K562 (cell line): ENCODE measurements around the gene ACKR1. TPM values are rescaled to one million over a fixed set of nuclear protein-coding genes. Genes with fewer than 3 reads are reported as not detected.

Experiments
- FOXK1 ChIP-seq: sonication (generic); formaldehyde crosslinking; IDR thresholded peaks from 2 replicates; pipeline ENCODE4 v1.8.0; 2022; ENCODE audit warnings: missing genetic modification reagents, mild to moderate bottlenecking, borderline replicate concordance
- HNRNPK ChIP-seq: fragments of 200-400 bp; formaldehyde crosslinking; IDR thresholded peaks from one replicate; pipeline ENCODE4 v1.6.1; 2018; ENCODE audit warnings: mild to moderate bottlenecking, low read depth, low read length; ENCODE audit not compliant: poor library complexity, severe bottlenecking
- JUN ChIP-seq, 2 experiments: sonication (generic) in 1 of 2; formaldehyde crosslinking in 1 of 2; IDR thresholded peaks; 2 replicates each; pipeline versions ENCODE4 v1.6.1 to v1.8.0; 2012 to 2022; ENCODE audit warnings: borderline replicate concordance in 2 of 2, mild to moderate bottlenecking in 2 of 2, improper control_type of control experiment in 1 of 2, low read depth in 1 of 2, low read length in 1 of 2, missing genetic modification reagents in 1 of 2
- JUND ChIP-seq, 2 experiments: IDR thresholded peaks; 2 replicates in 1 of 2; 3 replicates in 1 of 2; pipeline ENCODE4 v1.6.1; 2011; ENCODE audit warnings: borderline replicate concordance in 2 of 2, low read depth in 2 of 2, low read length in 2 of 2, improper control_type of control experiment in 1 of 2, missing biosample characterization in 1 of 2, missing genetic modification characterization in 1 of 2, missing genetic modification reagents in 1 of 2
- LCOR ChIP-seq: sonication (generic); formaldehyde crosslinking; IDR thresholded peaks from 2 replicates; pipeline ENCODE4 v1.8.0; 2022; ENCODE audit warnings: mild to moderate bottlenecking, missing genetic modification reagents
- MIER1 ChIP-seq: fragments of 450-650 bp; IDR thresholded peaks from 2 replicates; pipeline ENCODE4 v1.6.1; 2016; ENCODE audit warnings: antibody characterized with exemption, mild to moderate bottlenecking, low read depth
- MNT ChIP-seq, 2 experiments: fragments of 450-650 bp; conservative IDR thresholded peaks; 2 replicates each; pipeline ENCODE4 v1.6.1; 2017; ENCODE audit warnings: mild to moderate bottlenecking in 2 of 2, moderate library complexity in 2 of 2
- NCOA1 ChIP-seq: fragments of 450-650 bp; IDR thresholded peaks from 2 replicates; pipeline ENCODE4 v1.6.1; 2016; ENCODE audit warnings: low read depth
- PBX2 ChIP-seq, 2 experiments: IDR thresholded peaks in 1 of 2; conservative IDR thresholded peaks in 1 of 2; 2 replicates each; pipeline ENCODE4 v1.6.1; 2016; ENCODE audit warnings: low read depth in 2 of 2, mild to moderate bottlenecking in 1 of 2, missing compliant biosample characterization in 1 of 2, missing genetic modification characterization in 1 of 2, moderate library complexity in 1 of 2
- POU5F1 ChIP-seq: fragments of 150-350 bp; IDR thresholded peaks from 2 replicates; pipeline ENCODE4 v1.6.1; 2014; ENCODE audit warnings: borderline replicate concordance, low read length, low read depth, mild to moderate bottlenecking; ENCODE audit not compliant: partially characterized antibody
- SMARCB1 ChIP-seq: IDR thresholded peaks from 2 replicates; pipeline ENCODE4 v1.6.1; 2011; ENCODE audit warnings: improper control_type of control experiment, low read depth; ENCODE audit not compliant: insufficient read length
- SOX6 ChIP-seq: fragments of 450-650 bp; IDR thresholded peaks from 2 replicates; pipeline ENCODE4 v1.6.1; 2014; ENCODE audit warnings: mild to moderate bottlenecking
- SREBF2 ChIP-seq: sonication (generic); formaldehyde crosslinking; IDR thresholded peaks from 2 replicates; pipeline ENCODE4 v1.4.0; 2020; ENCODE audit warnings: mild to moderate bottlenecking, missing genetic modification reagents
- XRCC3 ChIP-seq: fragments of 450-650 bp; IDR thresholded peaks from 2 replicates; pipeline ENCODE4 v1.6.1; 2017; ENCODE audit warnings: mild to moderate bottlenecking, moderate library complexity
- ZFP1 ChIP-seq: fragments of 450-650 bp; formaldehyde crosslinking; IDR thresholded peaks from 2 replicates; pipeline ENCODE4 v1.4.0; 2020; ENCODE audit warnings: mild to moderate bottlenecking, mixed read lengths
- ZNF408 ChIP-seq: fragments of 250-450 bp; sonication (Bioruptor Pico); IDR thresholded peaks from 2 replicates; pipeline ENCODE4 v1.4.0; 2020; ENCODE audit warnings: low read depth, mild to moderate bottlenecking, moderate library complexity
- ZNF436 ChIP-seq: fragments of 250-450, 450-650 bp; sonication (Bioruptor Pico); formaldehyde crosslinking; IDR thresholded peaks from 2 replicates; pipeline ENCODE4 v1.7.0; 2020; ENCODE audit warnings: mild to moderate bottlenecking
- ZNF561 ChIP-seq: fragments of 450-650 bp; formaldehyde crosslinking; conservative IDR thresholded peaks from 2 replicates; pipeline ENCODE4 v1.4.0; 2020; ENCODE audit warnings: mild to moderate bottlenecking, moderate library complexity
- polyA plus RNA-seq, 8 experiments: library from polyadenylated mRNA; depleted of rRNA in 4 of 8; stranded (reverse) in 5 of 8; unstranded in 3 of 8; fragments of >200 nt; fragmentation: Nextera tagmentation in 2 of 8; fragmentation: Illumina TruSeq in 1 of 8; extraction: Ambion mirVana in 2 of 8; extraction: Trizol in 1 of 8; gene quantifications; 2 replicates each; pipeline versions ENCODE4 v1.2.1 to v1.2.3, GENCODE V29; 2011 to 2014; ENCODE audit warnings: inconsistent platforms in 1 of 8, missing spikeins in 1 of 8
- total RNA-seq, 7 experiments: library from RNA; depleted of rRNA in 6 of 7; stranded (reverse); fragments of >200 nt in 6 of 7; fragmentation: Illumina TruSeq in 2 of 7; extraction: Trizol in 2 of 7; gene quantifications; 2 replicates each; pipeline versions ENCODE4 v1.2.1 to v1.2.3, GENCODE V29; 2011 to 2021; ENCODE audit warnings: low replicate concordance in 1 of 7
- TF ChIP-seq, protein P1 (sequence below): fragments of 450-650 bp; conservative IDR thresholded peaks from 2 replicates; pipeline ENCODE4 v1.6.1; 2016; ENCODE audit warnings: missing genetic modification characterization, low read depth, mild to moderate bottlenecking, control low read depth, missing compliant biosample characterization

The ACKR1 gene
- total and polyA plus RNA-seq, 9 of the 15 experiments (the other 6 are each of a cell fraction or from before 2014, with no cell fraction given): 0.07 to 0.64 (median 0.18) TPM

GRCh38 chr1:159203610-159204009 is 1.1 kb upstream of the ACKR1 start (continued):
- TF ChIP-seq JUN (IDR thresholded peaks at IDR 0.05; ENCODE audit: borderline replicate concordance, low read depth, low read length) (0 out of 2 replicates have a peak, but pooled peaks have one; percentile 2), JUN (CRISPR knock-in tag; IDR thresholded peaks at IDR 0.05; ENCODE audit: borderline replicate concordance) (no peak), XRCC3 (no peak), ZNF436 (no peak), FOXK1 (CRISPR knock-in tag) (no peak), PBX2 (CRISPR knock-in tag; IDR thresholded peaks at IDR 0.05; ENCODE audit: low read depth) (no peak), PBX2 (tag; conservative IDR thresholded peaks at IDR 0.05; ENCODE audit: low read depth) (no peak), ZNF561 (no peak), POU5F1 (no peak), SOX6 (no peak), MNT (conservative IDR thresholded peaks at IDR 0.05) (no peak), SMARCB1 (no peak), MIER1 (no peak), NCOA1 (no peak), HNRNPK (no peak), LCOR (CRISPR knock-in tag) (no peak), SREBF2 (CRISPR knock-in tag) (no peak), ZFP1 (no peak), JUND (IDR thresholded peaks at IDR 0.05; ENCODE audit: borderline replicate concordance, low read depth, low read length) (0 out of 2 replicates have a peak, but pooled peaks have one; percentile 36), JUND (tag; IDR thresholded peaks at IDR 0.05; ENCODE audit: borderline replicate concordance, low read depth, low read length) (no peak), ZNF408 (CRISPR knock-in tag) (no peak)
- TF ChIP-seq, protein P1, sequence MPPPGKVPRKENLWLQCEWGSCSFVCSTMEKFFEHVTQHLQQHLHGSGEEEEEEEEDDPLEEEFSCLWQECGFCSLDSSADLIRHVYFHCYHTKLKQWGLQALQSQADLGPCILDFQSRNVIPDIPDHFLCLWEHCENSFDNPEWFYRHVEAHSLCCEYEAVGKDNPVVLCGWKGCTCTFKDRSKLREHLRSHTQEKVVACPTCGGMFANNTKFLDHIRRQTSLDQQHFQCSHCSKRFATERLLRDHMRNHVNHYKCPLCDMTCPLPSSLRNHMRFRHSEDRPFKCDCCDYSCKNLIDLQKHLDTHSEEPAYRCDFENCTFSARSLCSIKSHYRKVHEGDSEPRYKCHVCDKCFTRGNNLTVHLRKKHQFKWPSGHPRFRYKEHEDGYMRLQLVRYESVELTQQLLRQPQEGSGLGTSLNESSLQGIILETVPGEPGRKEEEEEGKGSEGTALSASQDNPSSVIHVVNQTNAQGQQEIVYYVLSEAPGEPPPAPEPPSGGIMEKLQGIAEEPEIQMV (tag): no peak
